ENCODE data around the gene ABCC11.

ABCC11 gene

GRCh38 chr16:48247311-48247710, at the start of gene ABCC11:
ABCC11 (minus strand) TSS chr16:48247539; CDS start chr16:48231921, 15,618 bp downstream.
- no peak for DNase-seq (ENCODE audit: low read depth in 2 of 2)

- DNase-seq (ENCODE audit: low read depth in 2 of 2): no peak
These were observed 48.3 kb upstream of the ABCC11 start for GRCh38 chr16:48295488-48296281.

GRCh38 chr16:48294724-48295123, 47.4 kb upstream of the ABCC11 start:
- no peak for DNase-seq (ENCODE audit: low read depth in 2 of 2)

GRCh38 chr16:48292452-48292851, 45.1 kb upstream of the ABCC11 start:
- DNase-seq (ENCODE audit: low read depth in 2 of 2): no peak

- no peak for DNase-seq (ENCODE audit: low read depth in 2 of 2)
These were observed 44.4 kb upstream of the ABCC11 start for GRCh38 chr16:48291754-48292153.

GRCh38 chr16:48291303-48291702, 44.0 kb upstream of the ABCC11 start:
- DNase-seq (ENCODE audit: low read depth in 2 of 2): no peak

GRCh38 chr16:48287239-48287638, 39.9 kb upstream of the ABCC11 start:
- no peak for DNase-seq (ENCODE audit: low read depth in 2 of 2)

- no peak for DNase-seq (ENCODE audit: low read depth in 2 of 2)
These were observed 37.6 kb upstream of the ABCC11 start for GRCh38 chr16:48284772-48285409.

- no peak for DNase-seq (ENCODE audit: low read depth in 2 of 2)
These were observed 35.4 kb upstream of the ABCC11 start for GRCh38 chr16:48282636-48283263.

GRCh38 chr16:48280546-48280945, 33.2 kb upstream of the ABCC11 start:
- no peak for DNase-seq (ENCODE audit: low read depth in 2 of 2)

GRCh38 chr16:48279199-48279598, 31.9 kb upstream of the ABCC11 start:
- no peak for DNase-seq (ENCODE audit: low read depth in 2 of 2)

- no peak for DNase-seq (ENCODE audit: low read depth in 2 of 2)
These were observed 29.8 kb upstream of the ABCC11 start for GRCh38 chr16:48277158-48277557.

- no peak for DNase-seq (ENCODE audit: low read depth in 2 of 2)
These were observed 28.8 kb upstream of the ABCC11 start for GRCh38 chr16:48276102-48276501.

GRCh38 chr16:48274476-48274875, 27.1 kb upstream of the ABCC11 start:
- DNase-seq (ENCODE audit: low read depth in 2 of 2): no peak

- no peak for DNase-seq (ENCODE audit: low read depth in 2 of 2)
These were observed 25.6 kb upstream of the ABCC11 start for GRCh38 chr16:48272837-48273421.

- DNase-seq (ENCODE audit: low read depth in 2 of 2): no peak
These were observed 24.4 kb upstream of the ABCC11 start for GRCh38 chr16:48271728-48272127.

GRCh38 chr16:48269011-48269410, 21.7 kb upstream of the ABCC11 start:
- DNase-seq (ENCODE audit: low read depth in 2 of 2): no peak

- no peak for DNase-seq (ENCODE audit: low read depth in 2 of 2)
These were observed 15.3 kb upstream of the ABCC11 start for GRCh38 chr16:48262631-48263030.

GRCh38 chr16:48261569-48261968, 14.2 kb upstream of the ABCC11 start:
- DNase-seq (ENCODE audit: low read depth in 2 of 2): no peak

- DNase-seq (ENCODE audit: low read depth in 2 of 2): no peak
These were observed 9.3 kb upstream of the ABCC11 start for GRCh38 chr16:48256579-48257177.

- DNase-seq (ENCODE audit: low read depth in 2 of 2): no peak
These were observed 4.7 kb upstream of the ABCC11 start for GRCh38 chr16:48252013-48252412.

Measured in stimulated activated CD4-positive, alpha-beta T cell treated with anti-CD3 and anti-CD28 coated beads, Interleukin-1b, Interleukin-23, amount 100 ng/mL, for 4 hours (primary cell).